K562 (cell line): ENCODE measurements around the gene CABP2. TPM values are rescaled to one million over a fixed set of nuclear protein-coding genes. Genes with fewer than 3 reads are reported as not detected.

Experiments used
- ATAC-seq: fragments of 200-7000 bp; cut with Tn5 transposase; 3 replicates; pipeline ENCODE4 v1.9.1; 2020; ENCODE audit warnings: moderate library complexity
- BruUV-seq: library from RNA; stranded (reverse); fragments of 400-500 nt; replicated peaks from 2 replicates; lab custom pipeline; 2021; lab: Mats Ljungman, UMichigan
- CTCF ChIA-PET: fragments of 300-600 bp; formaldehyde crosslinking; extraction: SDS; loops from one replicate; lab custom pipeline; 2021; ENCODE audit warnings: low intra/inter-chr PET ratio; lab: Yijun Ruan, JAX
- POLR2A ChIA-PET: fragments of 300-600, 350-650 bp; sonication (Branson Sonifier 250); formaldehyde crosslinking; extraction: SDS; loops from one replicate; lab custom pipeline; 2021; ENCODE audit warnings: antibody characterized with exemption, inconsistent platforms; lab: Yijun Ruan, JAX
- DNase-seq, 4 experiments: peaks; one replicate each; pipeline versions ENCODE4 v3.0.0 to v3.0.0-alpha.2; 2011 to 2018; ENCODE audit warnings: low spot score in 3 of 4, mixed read lengths in 3 of 4; ENCODE audit errors: extremely low read depth in 1 of 4
- FAIRE-seq: peaks from 2 replicates; lab custom pipeline; 2011; peaks lifted over from hg19 to GRCh38; lab: Jason Lieb, UNC
- H2AFZ ChIP-seq: 2 replicates; pipeline ENCODE4 v1.6.0; 2011; ENCODE audit warnings: low read depth, low read length, control low read depth, inconsistent platforms
- H3K27ac ChIP-seq: fragments of 200-600 bp; 3 replicates; pipeline ENCODE4 v1.8.0; 2011; ENCODE audit warnings: low read depth, mild to moderate bottlenecking, control low read depth, inconsistent platforms, low read length, moderate library complexity, mixed read lengths; ENCODE audit errors: extremely low read depth
- H3K27me3 ChIP-seq, 2 experiments: fragments of 300-600 bp in 1 of 2; 2 replicates in 1 of 2; 3 replicates in 1 of 2; pipeline versions ENCODE4 v1.6.0 to v1.8.0; 2011; ENCODE audit warnings: inconsistent platforms in 2 of 2, low read length in 2 of 2, mild to moderate bottlenecking in 1 of 2, mixed read lengths in 1 of 2, moderate library complexity in 1 of 2; ENCODE audit not compliant: control insufficient read depth in 2 of 2, insufficient read depth in 2 of 2
- H3K36me3 ChIP-seq: fragments of 300-600 bp; 3 replicates; pipeline ENCODE4 v1.8.0; 2011; ENCODE audit warnings: mild to moderate bottlenecking, low read length, inconsistent platforms; ENCODE audit not compliant: control insufficient read depth, insufficient read depth
- H3K4me1 ChIP-seq, 2 experiments: fragments of 200-600 bp in 1 of 2; replicated peaks in 1 of 2; 2 replicates in 1 of 2; 3 replicates in 1 of 2; pipeline versions ENCODE4 v1.5.1 to v1.8.0; 2011; ENCODE audit warnings: inconsistent platforms in 2 of 2, low read length in 2 of 2, mild to moderate bottlenecking in 1 of 2, mixed read lengths in 1 of 2, moderate library complexity in 1 of 2; ENCODE audit not compliant: control insufficient read depth in 2 of 2, insufficient read depth in 2 of 2
- H3K4me2 ChIP-seq: 2 replicates; pipeline ENCODE4 v1.6.1; 2011; ENCODE audit warnings: low read length, control low read depth, inconsistent platforms, mixed read lengths; ENCODE audit not compliant: insufficient read depth
- H3K4me3 ChIP-seq: fragments of 200-600 bp; sonication (generic), shearing (Covaris generic); 2 replicates; pipeline ENCODE4 v1.5.1; 2016; ENCODE audit warnings: control low read depth, inconsistent platforms
- H3K79me2 ChIP-seq: fragments of 200-600 bp; 3 replicates; pipeline ENCODE4 v1.8.0; 2011; ENCODE audit warnings: low read length, inconsistent platforms; ENCODE audit not compliant: control insufficient read depth, insufficient read depth
- H3K9ac ChIP-seq, 2 experiments: 2 replicates each; pipeline versions ENCODE4 v1.6.0 to v1.6.1; 2011; ENCODE audit warnings: low read depth in 2 of 2, low read length in 2 of 2, control low read depth in 1 of 2, inconsistent platforms in 1 of 2, mild to moderate bottlenecking in 1 of 2, mixed read lengths in 1 of 2; ENCODE audit not compliant: insufficient read depth in 1 of 2
- H3K9me1 ChIP-seq: one replicate; pipeline ENCODE4 v1.6.0; 2011; ENCODE audit warnings: inconsistent platforms, mild to moderate bottlenecking, low read length, moderate library complexity; ENCODE audit not compliant: control insufficient read depth, insufficient read depth
- H3K9me3 ChIP-seq: replicated peaks from 2 replicates; pipeline ENCODE4 v1.5.1; 2011; ENCODE audit warnings: low read depth, low read length, inconsistent platforms; ENCODE audit not compliant: control insufficient read depth, insufficient read depth
- H4K20me1 ChIP-seq: replicated peaks from 2 replicates; pipeline ENCODE4 v1.6.1; 2011; ENCODE audit warnings: low read length, inconsistent platforms, mixed read lengths; ENCODE audit not compliant: control insufficient read depth, insufficient read depth
- CHD1 ChIP-seq: fragments of 200-600 bp; sonication (generic); IDR thresholded peaks from one replicate; pipeline ENCODE4 v1.6.1; 2012; ENCODE audit warnings: mild to moderate bottlenecking, moderate library complexity, low read length, inconsistent platforms
- ERF ChIP-seq: fragments of 450-650 bp; formaldehyde crosslinking; IDR thresholded peaks from 2 replicates; pipeline ENCODE4 v1.4.0; 2020; ENCODE audit warnings: mild to moderate bottlenecking, mixed read lengths
- FOXP1 ChIP-seq: sonication (generic); formaldehyde crosslinking; IDR thresholded peaks from 2 replicates; pipeline ENCODE4 v1.8.0; 2022; ENCODE audit warnings: mild to moderate bottlenecking, missing genetic modification reagents
- KAT2B ChIP-seq: IDR thresholded peaks from one replicate; pipeline ENCODE4 v1.6.1; 2012; ENCODE audit warnings: low read depth, mild to moderate bottlenecking, control low read depth, inconsistent platforms, low read length, moderate library complexity
- MCM7 ChIP-seq, 2 experiments: fragments of 450-650 bp; IDR thresholded peaks; 2 replicates each; pipeline ENCODE4 v1.6.1; 2016 to 2018
- NFATC3 ChIP-seq: fragments of 450-650 bp; IDR thresholded peaks from 2 replicates; pipeline ENCODE4 v1.6.1; 2017; ENCODE audit warnings: mild to moderate bottlenecking
- PCBP1 ChIP-seq: fragments of 200-400 bp; formaldehyde crosslinking; IDR thresholded peaks from 2 replicates; pipeline ENCODE4 v1.6.1; 2018; ENCODE audit warnings: mild to moderate bottlenecking, low read depth, low read length; ENCODE audit not compliant: poor library complexity, severe bottlenecking
- POLR2A ChIP-seq: fragments of 450-650 bp; conservative IDR thresholded peaks from 2 replicates; pipeline ENCODE4 v1.6.1; 2016
- POLR2G ChIP-seq: fragments of 200-400 bp; formaldehyde crosslinking; IDR thresholded peaks from 2 replicates; pipeline ENCODE4 v1.6.1; 2017; ENCODE audit warnings: low read depth, mild to moderate bottlenecking, antibody characterized with exemption, low read length, moderate library complexity
- PPARD ChIP-seq: fragments of 250-450 bp; sonication (Bioruptor Pico); IDR thresholded peaks from 2 replicates; pipeline ENCODE4 v1.8.0; 2022; ENCODE audit warnings: inconsistent platforms, mild to moderate bottlenecking, moderate library complexity
- RBFOX2 ChIP-seq: fragments of 200-400 bp; formaldehyde crosslinking; IDR thresholded peaks from 2 replicates; pipeline ENCODE4 v1.6.1; 2017; ENCODE audit warnings: low read depth, mild to moderate bottlenecking, low read length, moderate library complexity
- SIN3A ChIP-seq, 2 experiments: fragments of 150-350 bp in 1 of 2; IDR thresholded peaks; 2 replicates each; pipeline ENCODE4 v1.6.1; 2011 to 2016; ENCODE audit warnings: borderline replicate concordance in 2 of 2, low read depth in 2 of 2, low read length in 2 of 2, mild to moderate bottlenecking in 2 of 2, moderate library complexity in 2 of 2; ENCODE audit not compliant: control insufficient read depth in 1 of 2
- TBL1XR1 ChIP-seq, 2 experiments: IDR thresholded peaks; 2 replicates each; pipeline ENCODE4 v1.6.1; 2012; ENCODE audit warnings: improper control_type of control experiment in 2 of 2, low read length in 2 of 2, mild to moderate bottlenecking in 1 of 2
- ZNF12 ChIP-seq: sonication (generic); formaldehyde crosslinking; IDR thresholded peaks from 2 replicates; pipeline ENCODE4 v1.4.0; 2020; ENCODE audit warnings: mild to moderate bottlenecking, missing genetic modification reagents
- ZNF232 ChIP-seq: sonication (generic); formaldehyde crosslinking; IDR thresholded peaks from 2 replicates; pipeline ENCODE4 v1.8.0; 2022; ENCODE audit warnings: mild to moderate bottlenecking, missing genetic modification reagents
- ZNF696 ChIP-seq: fragments of 250-450 bp; sonication (Bioruptor Pico); conservative IDR thresholded peaks from 2 replicates; pipeline ENCODE4 v1.4.0; 2020; ENCODE audit warnings: mild to moderate bottlenecking, moderate library complexity
- WGBS: fragments of 100-300 bp; shearing (Covaris generic); methylation state at CpG from one replicate; pipeline ENCODE4 v1.1.6; 2016; ENCODE audit warnings: low coverage, mixed read lengths; ENCODE audit not compliant: insufficient coverage; ENCODE audit errors: missing lambda C conversion rate; 5-methylcytosine and 5-hydroxymethylcytosine counted together
- in situ Hi-C: fragments of 300-500 bp; cut with MboI; formaldehyde crosslinking; loops from 4 replicates; pipeline ENCODE4 v1.15.0; 2018; ENCODE audit warnings: inconsistent platforms, mixed read lengths
- intact Hi-C: fragments of 100-400 bp; cut with micrococcal nuclease; formaldehyde crosslinking; loops from 2 replicates; pipeline ENCODE4 v1.14.2; 2022
- polyA plus RNA-seq, 8 experiments: library from polyadenylated mRNA; depleted of rRNA in 4 of 8; stranded (reverse) in 5 of 8; unstranded in 3 of 8; fragments of >200 nt; fragmentation: Nextera tagmentation in 2 of 8; fragmentation: Illumina TruSeq in 1 of 8; extraction: Ambion mirVana in 2 of 8; extraction: Trizol in 1 of 8; gene quantifications; 2 replicates each; pipeline versions ENCODE4 v1.2.1 to v1.2.3, GENCODE V29; 2011 to 2014; ENCODE audit warnings: inconsistent platforms in 1 of 8, missing spikeins in 1 of 8
- total RNA-seq, 7 experiments: library from RNA; depleted of rRNA in 6 of 7; stranded (reverse); fragments of >200 nt in 6 of 7; fragmentation: Illumina TruSeq in 2 of 7; extraction: Trizol in 2 of 7; gene quantifications; 2 replicates each; pipeline versions ENCODE4 v1.2.1 to v1.2.3, GENCODE V29; 2011 to 2021; ENCODE audit warnings: low replicate concordance in 1 of 7
- TF ChIP-seq, protein P1 (sequence below): sonication (generic); formaldehyde crosslinking; IDR thresholded peaks from 2 replicates; pipeline ENCODE4 v1.8.1; 2023; ENCODE audit warnings: mild to moderate bottlenecking, missing genetic modification reagents
- TF ChIP-seq, protein P2 (sequence below): fragments of 450-650 bp; formaldehyde crosslinking; IDR thresholded peaks from 2 replicates; pipeline ENCODE4 v1.4.0; 2020; ENCODE audit warnings: mild to moderate bottlenecking, moderate library complexity
- TF ChIP-seq, protein P3 (sequence below): IDR thresholded peaks from 2 replicates; pipeline ENCODE4 v1.6.1; 2014; ENCODE audit warnings: antibody characterized with exemption

Gene CABP2
- total and polyA plus RNA-seq, 9 of the 15 experiments (the other 6 are each of a cell fraction or from before 2014, with no cell fraction given) = not detected

DNA sequence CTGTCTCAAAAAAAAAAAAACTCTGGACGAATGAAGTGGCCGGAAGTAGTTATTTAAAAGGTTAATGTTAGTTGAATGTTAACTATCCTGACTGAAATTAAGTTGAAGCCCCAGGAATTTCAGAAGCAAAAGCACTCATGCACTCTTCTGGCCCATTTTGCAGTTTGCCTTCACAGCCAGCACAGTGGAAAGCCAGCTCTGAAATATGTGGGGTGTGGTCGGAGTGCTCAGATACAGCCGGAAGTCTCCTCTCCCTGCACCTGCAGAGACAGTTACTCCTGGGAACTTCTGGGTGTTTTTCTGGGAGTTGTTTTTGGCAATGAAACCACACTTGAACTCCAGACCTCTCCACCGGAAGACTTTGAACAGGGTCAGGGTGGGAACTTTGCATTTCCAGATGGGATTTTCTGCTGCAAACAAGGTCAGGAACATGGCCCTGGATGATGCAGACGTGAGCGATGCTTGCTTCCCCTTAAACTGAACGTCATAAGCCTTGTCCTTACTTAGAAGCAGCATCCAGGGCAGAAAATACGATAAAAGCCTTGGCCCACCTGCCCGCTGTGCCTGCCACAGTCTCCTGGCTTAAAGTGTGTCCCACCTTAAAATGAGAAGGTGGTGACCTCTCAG lies 21.5 kb upstream of the CABP2 start:
- Histone ChIP-seq H2AFZ (peak overlapping the region; percentile 34), H3K79me2 (no peaks in the 10 kb centered on the region), H3K9me3 (no peaks in the 10 kb centered on the region), H3K4me3 (no peak overlapping the region), H4K20me1 (no peaks in the 10 kb centered on the region), H3K4me1 (peaks cover 11 to 15% of the 10 kb centered on the region in 2 experiments; a peak in 4 of 5 replicates), H3K36me3 (no peaks in the 10 kb centered on the region), H3K9me1 (no peaks in the 10 kb centered on the region), H3K9ac (no peak overlapping the region), H3K27me3 (no peaks in the 10 kb centered on the region), H3K4me2 (no peak overlapping the region), H3K27ac (no peak overlapping the region)
- BruUV-seq = no TSS peak
- peak in 1 of 4 experiments; percentile 4 for DNase-seq
- CTCF ChIA-PET = no interaction called here
- POLR2A ChIA-PET = interaction anchor here (0.7 to 2.7 kb wide), 5 partner anchors 9 to 117 kb away, joined by 3 to 10 read pairs (median 3); no protein-coding TSS in a partner anchor
- in situ Hi-C loops = loop anchor here (25.0 kb wide), 1 partner anchor 1143 kb away; the partner anchor contains the start of gene GAL
- 0 out of 3 replicates have a peak, but pooled peaks have one; percentile 19 for ATAC-seq
- intact Hi-C loops = no loop called here
- no peak for FAIRE-seq
- WGBS = 50% methylated on average over 10 of the region's 10 CpGs
- no peak for TF ChIP-seq CHD1
- no peak for TF ChIP-seq ERF (CRISPR knock-in tag)
- no peak for TF ChIP-seq NFATC3
- TF ChIP-seq, protein P1, sequence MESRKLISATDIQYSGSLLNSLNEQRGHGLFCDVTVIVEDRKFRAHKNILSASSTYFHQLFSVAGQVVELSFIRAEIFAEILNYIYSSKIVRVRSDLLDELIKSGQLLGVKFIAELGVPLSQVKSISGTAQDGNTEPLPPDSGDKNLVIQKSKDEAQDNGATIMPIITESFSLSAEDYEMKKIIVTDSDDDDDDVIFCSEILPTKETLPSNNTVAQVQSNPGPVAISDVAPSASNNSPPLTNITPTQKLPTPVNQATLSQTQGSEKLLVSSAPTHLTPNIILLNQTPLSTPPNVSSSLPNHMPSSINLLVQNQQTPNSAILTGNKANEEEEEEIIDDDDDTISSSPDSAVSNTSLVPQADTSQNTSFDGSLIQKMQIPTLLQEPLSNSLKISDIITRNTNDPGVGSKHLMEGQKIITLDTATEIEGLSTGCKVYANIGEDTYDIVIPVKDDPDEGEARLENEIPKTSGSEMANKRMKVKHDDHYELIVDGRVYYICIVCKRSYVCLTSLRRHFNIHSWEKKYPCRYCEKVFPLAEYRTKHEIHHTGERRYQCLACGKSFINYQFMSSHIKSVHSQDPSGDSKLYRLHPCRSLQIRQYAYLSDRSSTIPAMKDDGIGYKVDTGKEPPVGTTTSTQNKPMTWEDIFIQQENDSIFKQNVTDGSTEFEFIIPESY (CRISPR knock-in tag) = no peak
- no peak for TF ChIP-seq KAT2B
- TF ChIP-seq TBL1XR1 (IDR thresholded peaks at IDR 0.05; ENCODE audit: low read length in 2 of 2) = no peak
- no peak for TF ChIP-seq PCBP1
- TF ChIP-seq ZNF232 (CRISPR knock-in tag) = no peak
- TF ChIP-seq POLR2A = no peak
- no peak for TF ChIP-seq ZNF696 (CRISPR knock-in tag)
- no peak for TF ChIP-seq FOXP1
- no peak for TF ChIP-seq PPARD (CRISPR knock-in tag)
- TF ChIP-seq, protein P2, sequence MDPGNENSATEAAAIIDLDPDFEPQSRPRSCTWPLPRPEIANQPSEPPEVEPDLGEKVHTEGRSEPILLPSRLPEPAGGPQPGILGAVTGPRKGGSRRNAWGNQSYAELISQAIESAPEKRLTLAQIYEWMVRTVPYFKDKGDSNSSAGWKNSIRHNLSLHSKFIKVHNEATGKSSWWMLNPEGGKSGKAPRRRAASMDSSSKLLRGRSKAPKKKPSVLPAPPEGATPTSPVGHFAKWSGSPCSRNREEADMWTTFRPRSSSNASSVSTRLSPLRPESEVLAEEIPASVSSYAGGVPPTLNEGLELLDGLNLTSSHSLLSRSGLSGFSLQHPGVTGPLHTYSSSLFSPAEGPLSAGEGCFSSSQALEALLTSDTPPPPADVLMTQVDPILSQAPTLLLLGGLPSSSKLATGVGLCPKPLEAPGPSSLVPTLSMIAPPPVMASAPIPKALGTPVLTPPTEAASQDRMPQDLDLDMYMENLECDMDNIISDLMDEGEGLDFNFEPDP (CRISPR knock-in tag) = no peak
- no peak for TF ChIP-seq POLR2G
- no peak for TF ChIP-seq SIN3A (IDR thresholded peaks at IDR 0.05; ENCODE audit: borderline replicate concordance in 2 of 2, control insufficient read depth in 1 of 2, low read depth in 2 of 2, low read length in 2 of 2)
- no peak for TF ChIP-seq RBFOX2
- no peak for TF ChIP-seq MCM7 (IDR thresholded peaks at IDR 0.05)
- TF ChIP-seq ZNF12 = no peak
- TF ChIP-seq, protein P3, sequence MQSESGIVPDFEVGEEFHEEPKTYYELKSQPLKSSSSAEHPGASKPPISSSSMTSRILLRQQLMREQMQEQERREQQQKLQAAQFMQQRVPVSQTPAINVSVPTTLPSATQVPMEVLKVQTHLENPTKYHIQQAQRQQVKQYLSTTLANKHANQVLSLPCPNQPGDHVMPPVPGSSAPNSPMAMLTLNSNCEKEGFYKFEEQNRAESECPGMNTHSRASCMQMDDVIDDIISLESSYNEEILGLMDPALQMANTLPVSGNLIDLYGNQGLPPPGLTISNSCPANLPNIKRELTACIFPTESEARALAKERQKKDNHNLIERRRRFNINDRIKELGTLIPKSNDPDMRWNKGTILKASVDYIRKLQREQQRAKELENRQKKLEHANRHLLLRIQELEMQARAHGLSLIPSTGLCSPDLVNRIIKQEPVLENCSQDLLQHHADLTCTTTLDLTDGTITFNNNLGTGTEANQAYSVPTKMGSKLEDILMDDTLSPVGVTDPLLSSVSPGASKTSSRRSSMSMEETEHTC = no peak
